PC-9 (cell line): ENCODE data around the gene CES1. TPM values are rescaled to one million over a fixed set of nuclear protein-coding genes. Genes with fewer than 3 reads are reported as not detected.

Source experiments
- BruUV-seq: library from RNA; stranded (reverse); fragments of 400-500 nt; replicated peaks from 2 replicates; lab custom pipeline; 2021; lab: Mats Ljungman, UMichigan
- CTCF ChIA-PET: fragments of 300-600 bp; sonication (Branson Sonifier 250); formaldehyde crosslinking; loops from one replicate; lab custom pipeline; 2022; ENCODE audit warnings: antibody characterized with exemption; lab: Charles Lee
- POLR2A ChIA-PET: fragments of 300-600 bp; sonication (Branson Sonifier 250); formaldehyde crosslinking; loops from one replicate; lab custom pipeline; 2022; ENCODE audit warnings: antibody characterized with exemption; ENCODE audit not compliant: unreplicated experiment; lab: Charles Lee
- DNase-seq, 2 experiments: peaks; one replicate each; pipeline versions ENCODE4 v3.0.0 to v3.0.0-alpha.2; 2015 to 2022; ENCODE audit warnings: mixed read lengths in 1 of 2
- H2AFZ ChIP-seq: fragments of 200-600 bp; sonication (generic); 2 replicates; pipeline ENCODE4 v1.8.1; 2017; ENCODE audit warnings: antibody characterized with exemption
- H3F3A ChIP-seq: fragments of 200-600 bp; sonication (generic); 2 replicates; pipeline ENCODE4 v1.8.1; 2017; ENCODE audit warnings: antibody characterized with exemption, mild to moderate bottlenecking, low read depth; ENCODE audit not compliant: insufficient read depth
- H3K27ac ChIP-seq: fragments of 200-600 bp; sonication (generic); 2 replicates; pipeline ENCODE4 v1.6.1; 2016; ENCODE audit warnings: mixed run types
- H3K27me3 ChIP-seq: fragments of 200-600 bp; sonication (generic); 2 replicates; pipeline ENCODE4 v1.6.1; 2016; ENCODE audit warnings: low read depth, mixed run types; ENCODE audit not compliant: insufficient read depth
- H3K36me3 ChIP-seq: fragments of 200-600 bp; sonication (generic); 2 replicates; pipeline ENCODE4 v1.6.1; 2016; ENCODE audit warnings: low read depth, mixed run types
- H3K4me1 ChIP-seq: fragments of 200-600 bp; sonication (generic); replicated peaks from 2 replicates; pipeline ENCODE4 v1.6.1; 2016; ENCODE audit warnings: mixed run types; ENCODE audit not compliant: insufficient read depth
- H3K4me2 ChIP-seq: fragments of 200-600 bp; sonication (generic); 2 replicates; pipeline ENCODE4 v1.6.1; 2017; ENCODE audit warnings: mixed run types
- H3K4me3 ChIP-seq: fragments of 200-600 bp; sonication (generic); 2 replicates; pipeline ENCODE4 v1.6.1; 2016; ENCODE audit warnings: mixed run types
- H3K79me2 ChIP-seq: fragments of 200-600 bp; sonication (generic); 2 replicates; pipeline ENCODE4 v1.6.1; 2017; ENCODE audit warnings: low read depth, mixed run types
- H3K9me2 ChIP-seq: fragments of 200-600 bp; sonication (generic); 2 replicates; pipeline ENCODE4 v1.8.1; 2017; ENCODE audit warnings: mild to moderate bottlenecking; ENCODE audit not compliant: insufficient read depth
- H3K9me3 ChIP-seq: fragments of 200-600 bp; sonication (generic); 2 replicates; pipeline ENCODE4 v1.8.1; 2016; ENCODE audit warnings: low read depth; ENCODE audit not compliant: insufficient read depth
- H4K20me1 ChIP-seq: fragments of 200-600 bp; sonication (generic); 2 replicates; pipeline ENCODE4 v1.8.1; 2017; ENCODE audit not compliant: insufficient read depth
- CTCF ChIP-seq: fragments of 200-600 bp; sonication (generic); conservative IDR thresholded peaks from 2 replicates; pipeline ENCODE4 v1.6.1; 2017; ENCODE audit warnings: mixed run types, antibody characterized with exemption, mild to moderate bottlenecking, moderate library complexity
- EZH2 ChIP-seq: fragments of 200-600 bp; sonication (generic); IDR thresholded peaks from 2 replicates; pipeline ENCODE4 v1.8.0; 2017; ENCODE audit warnings: antibody characterized with exemption, low read depth
- intact Hi-C: fragments of 100-400 bp; cut with micrococcal nuclease; formaldehyde crosslinking; loops from one replicate; pipeline ENCODE4 v1.10.0; 2022; ENCODE audit not compliant: unreplicated experiment
- total RNA-seq: library from RNA; stranded (reverse); gene quantifications from 2 replicates; pipeline ENCODE4 v1.2.3, GENCODE V29; 2021

The CES1 gene
- total RNA-seq, 1 experiment from 2014 or later = 107 TPM

GRCh38 chr16:55779402-55780094 is 53.3 kb downstream of the CES1 start:
- DNase-seq = no peak
- TF ChIP-seq CTCF (no peak), EZH2 (no peak)
- no peak overlapping the region for H2AFZ ChIP-seq
- no peaks in the 10 kb centered on the region for H3K9me2 ChIP-seq
- no TSS peak for BruUV-seq
- intact Hi-C loops = no loop called here
- H3K79me2 ChIP-seq = no peaks in the 10 kb centered on the region
- H3K36me3 ChIP-seq = no peaks in the 10 kb centered on the region
- H3K27ac ChIP-seq = no peak overlapping the region
- no peak overlapping the region for H3K4me2 ChIP-seq
- H3K27me3 ChIP-seq = no peaks in the 10 kb centered on the region
- H3K4me3 ChIP-seq = no peak overlapping the region
- H3K4me1 ChIP-seq = no peaks in the 10 kb centered on the region
- H4K20me1 ChIP-seq = no peaks in the 10 kb centered on the region
- CTCF ChIA-PET = no interaction called here
- H3F3A ChIP-seq = no peaks in the 10 kb centered on the region
- H3K9me3 ChIP-seq = no peaks in the 10 kb centered on the region
- POLR2A ChIA-PET = no interaction called here

- intact Hi-C loops = no loop called here
- no peaks in the 10 kb centered on the region for H4K20me1 ChIP-seq
- H3K27me3 ChIP-seq = no peaks in the 10 kb centered on the region
- H3K36me3 ChIP-seq = no peaks in the 10 kb centered on the region
- no peaks in the 10 kb centered on the region for H3K9me3 ChIP-seq
- no peaks in the 10 kb centered on the region for H3K9me2 ChIP-seq
- H3K4me1 ChIP-seq = no peaks in the 10 kb centered on the region
- ChIA-PET CTCF (no interaction called here), POLR2A (no interaction called here)
- BruUV-seq = no TSS peak
- no peak overlapping the region for H3K4me3 ChIP-seq
- H2AFZ ChIP-seq = no peak overlapping the region
- TF ChIP-seq CTCF = no peak
- no peak for TF ChIP-seq EZH2
- H3F3A ChIP-seq = no peaks in the 10 kb centered on the region
- no peaks in the 10 kb centered on the region for H3K79me2 ChIP-seq
- DNase-seq = no peak
- no peak overlapping the region for H3K4me2 ChIP-seq
- no peak overlapping the region for H3K27ac ChIP-seq
These were observed 54.1 kb downstream of the CES1 start for GRCh38 chr16:55778757-55779156.

- DNase-seq = no peak
- Histone ChIP-seq H3K27ac (no peak overlapping the region), H3K36me3 (no peaks in the 10 kb centered on the region), H3K9me3 (no peaks in the 10 kb centered on the region), H3K27me3 (no peaks in the 10 kb centered on the region), H3K9me2 (no peaks in the 10 kb centered on the region), H3K4me1 (no peaks in the 10 kb centered on the region), H3K79me2 (no peaks in the 10 kb centered on the region), H3F3A (no peaks in the 10 kb centered on the region), H3K4me2 (no peak overlapping the region), H3K4me3 (no peak overlapping the region), H4K20me1 (no peaks in the 10 kb centered on the region), H2AFZ (no peak overlapping the region)
- intact Hi-C loops = no loop called here
- CTCF ChIA-PET = no interaction called here
- POLR2A ChIA-PET = no interaction called here
- BruUV-seq = no TSS peak
- no peak for TF ChIP-seq CTCF
- no peak for TF ChIP-seq EZH2
These were observed 57.0 kb downstream of the CES1 start for GRCh38 chr16:55775857-55776256.
